Measurements from ENCODE around the gene P2RX3. TPM values are rescaled to one million over a fixed set of nuclear protein-coding genes. Genes with fewer than 3 reads are reported as not detected.

The P2RX3 gene
- total and polyA plus RNA-seq, 2 of the 8 experiments (the other 6 are each of a cell fraction or from before 2014, with no cell fraction given), result 0.45 to 0.47 TPM

GRCh38 chr11:57308426-57309060, 29.6 kb upstream of the P2RX3 start (continued):
- TF ChIP-seq, protein P1, sequence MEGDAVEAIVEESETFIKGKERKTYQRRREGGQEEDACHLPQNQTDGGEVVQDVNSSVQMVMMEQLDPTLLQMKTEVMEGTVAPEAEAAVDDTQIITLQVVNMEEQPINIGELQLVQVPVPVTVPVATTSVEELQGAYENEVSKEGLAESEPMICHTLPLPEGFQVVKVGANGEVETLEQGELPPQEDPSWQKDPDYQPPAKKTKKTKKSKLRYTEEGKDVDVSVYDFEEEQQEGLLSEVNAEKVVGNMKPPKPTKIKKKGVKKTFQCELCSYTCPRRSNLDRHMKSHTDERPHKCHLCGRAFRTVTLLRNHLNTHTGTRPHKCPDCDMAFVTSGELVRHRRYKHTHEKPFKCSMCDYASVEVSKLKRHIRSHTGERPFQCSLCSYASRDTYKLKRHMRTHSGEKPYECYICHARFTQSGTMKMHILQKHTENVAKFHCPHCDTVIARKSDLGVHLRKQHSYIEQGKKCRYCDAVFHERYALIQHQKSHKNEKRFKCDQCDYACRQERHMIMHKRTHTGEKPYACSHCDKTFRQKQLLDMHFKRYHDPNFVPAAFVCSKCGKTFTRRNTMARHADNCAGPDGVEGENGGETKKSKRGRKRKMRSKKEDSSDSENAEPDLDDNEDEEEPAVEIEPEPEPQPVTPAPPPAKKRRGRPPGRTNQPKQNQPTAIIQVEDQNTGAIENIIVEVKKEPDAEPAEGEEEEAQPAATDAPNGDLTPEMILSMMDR (IDR thresholded peaks at IDR 0.05; ENCODE audit: control extremely low read depth in 1 of 3, insufficient read depth in 1 of 3, low read depth in 1 of 3, low read length in 3 of 3), result no peak
- no peak for TF ChIP-seq POLR2A (IDR thresholded peaks at IDR 0.05; ENCODE audit: control extremely low read depth in 1 of 2, low read depth in 2 of 2, low read length in 2 of 2)
- TF ChIP-seq CREB1 (IDR thresholded peaks at IDR 0.05), result no peak
- TF ChIP-seq SP1 (IDR thresholded peaks at IDR 0.05; ENCODE audit: low read depth, low read length), result no peak
- no peak for TF ChIP-seq POU5F1 (IDR thresholded peaks at IDR 0.05; ENCODE audit: low read depth, low read length)
- no peak for TF ChIP-seq E2F6 (IDR thresholded peaks at IDR 0.05)
- TF ChIP-seq NANOG (IDR thresholded peaks at IDR 0.05; ENCODE audit: insufficient read depth, low read depth, low read length, poor library complexity, severe bottlenecking), result no peak
- TF ChIP-seq TAF1 (IDR thresholded peaks at IDR 0.05; ENCODE audit: low read depth, low read length), result no peak

Data from H1 (cell line).